ENCODE data around the gene FOXN4.

DNA sequence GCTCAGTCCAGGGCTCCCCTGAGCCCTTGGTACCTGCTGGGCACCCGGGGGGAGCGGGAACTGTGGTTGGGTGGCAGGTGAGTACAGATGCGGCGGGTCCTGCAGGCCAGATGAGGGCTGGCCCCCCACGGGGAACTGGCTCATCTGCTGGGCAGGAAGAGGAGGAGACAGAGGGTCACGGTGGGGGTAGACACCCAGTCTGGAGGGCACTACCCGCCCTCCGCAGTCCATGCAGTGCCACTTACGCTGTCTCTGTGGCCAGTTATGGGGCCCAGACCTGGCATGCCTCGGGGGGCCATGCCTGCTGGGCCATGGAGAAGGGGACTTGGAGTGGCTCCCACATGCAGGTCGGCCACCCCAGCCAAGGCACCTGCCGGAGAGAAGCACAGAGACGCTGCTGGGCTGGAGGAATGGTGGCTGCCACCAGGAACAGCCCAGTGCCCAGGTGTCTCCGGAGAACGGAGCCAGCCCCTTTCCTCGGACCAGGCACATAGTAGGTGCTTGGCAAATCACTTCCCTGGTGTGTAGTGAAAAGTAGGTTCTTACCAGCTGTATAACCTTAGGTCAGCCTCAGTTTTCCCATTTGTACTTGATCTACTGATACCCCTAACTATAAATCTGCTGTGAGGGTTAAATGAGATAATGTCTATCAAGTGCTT lies 21.1 kb downstream of the FOXN4 start:
- TF ChIP-seq POLR2AphosphoS5 (IDR thresholded peaks at IDR 0.05) (no peak), EP300 (IDR thresholded peaks at IDR 0.05) (no peak)
- TF ChIP-seq, protein P1, sequence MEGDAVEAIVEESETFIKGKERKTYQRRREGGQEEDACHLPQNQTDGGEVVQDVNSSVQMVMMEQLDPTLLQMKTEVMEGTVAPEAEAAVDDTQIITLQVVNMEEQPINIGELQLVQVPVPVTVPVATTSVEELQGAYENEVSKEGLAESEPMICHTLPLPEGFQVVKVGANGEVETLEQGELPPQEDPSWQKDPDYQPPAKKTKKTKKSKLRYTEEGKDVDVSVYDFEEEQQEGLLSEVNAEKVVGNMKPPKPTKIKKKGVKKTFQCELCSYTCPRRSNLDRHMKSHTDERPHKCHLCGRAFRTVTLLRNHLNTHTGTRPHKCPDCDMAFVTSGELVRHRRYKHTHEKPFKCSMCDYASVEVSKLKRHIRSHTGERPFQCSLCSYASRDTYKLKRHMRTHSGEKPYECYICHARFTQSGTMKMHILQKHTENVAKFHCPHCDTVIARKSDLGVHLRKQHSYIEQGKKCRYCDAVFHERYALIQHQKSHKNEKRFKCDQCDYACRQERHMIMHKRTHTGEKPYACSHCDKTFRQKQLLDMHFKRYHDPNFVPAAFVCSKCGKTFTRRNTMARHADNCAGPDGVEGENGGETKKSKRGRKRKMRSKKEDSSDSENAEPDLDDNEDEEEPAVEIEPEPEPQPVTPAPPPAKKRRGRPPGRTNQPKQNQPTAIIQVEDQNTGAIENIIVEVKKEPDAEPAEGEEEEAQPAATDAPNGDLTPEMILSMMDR (IDR thresholded peaks at IDR 0.05): no peak

Data from esophagus muscularis mucosa (tissue), 4 donors.